Measurements from ENCODE around the gene LRFN4. TPM values are rescaled to one million over a fixed set of nuclear protein-coding genes. Genes with fewer than 3 reads are reported as not detected.

LRFN4 gene
- total RNA-seq, 1 experiment from 2014 or later = 70.3 TPM

DNA sequence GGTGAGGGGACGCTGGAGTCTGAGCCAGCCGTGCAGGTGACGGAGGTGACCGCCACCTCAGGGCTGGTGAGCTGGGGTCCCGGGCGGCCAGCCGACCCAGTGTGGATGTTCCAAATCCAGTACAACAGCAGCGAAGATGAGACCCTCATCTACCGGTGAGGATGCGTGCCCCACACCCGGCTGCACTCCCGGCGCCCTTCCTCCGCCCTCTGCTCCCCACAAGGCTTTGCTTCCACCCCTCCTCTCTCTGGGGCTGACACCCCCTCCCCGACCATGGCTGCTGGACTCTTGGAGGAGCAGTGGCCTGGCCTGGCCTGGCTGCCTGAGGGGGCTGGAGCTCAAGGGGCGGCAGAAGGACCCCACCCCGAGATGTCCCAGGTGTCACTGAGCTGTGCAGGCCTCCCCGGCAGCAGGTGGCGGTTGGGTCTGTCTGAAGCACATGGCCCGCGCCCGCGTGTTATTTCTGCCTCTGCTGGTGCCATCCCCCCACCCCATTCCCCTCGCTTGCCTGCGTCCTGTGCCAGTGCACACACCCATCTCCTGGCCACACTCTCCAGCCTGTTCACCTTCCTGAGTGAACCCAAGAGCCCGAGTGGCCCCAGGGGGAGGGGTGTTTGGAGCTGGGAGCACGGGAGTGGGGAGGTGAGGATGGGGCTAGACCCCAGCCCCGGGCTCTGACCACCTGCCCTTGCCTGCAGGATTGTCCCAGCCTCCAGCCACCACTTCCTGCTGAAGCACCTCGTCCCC is 2.2 kb downstream of the LRFN4 start:
- no peaks in the 10 kb centered on the region for H3K36me3 Mint-ChIP-seq
- H3K27me3 Mint-ChIP-seq (ENCODE audit: low read depth) = no peaks in the 10 kb centered on the region
- H3K4me3 Mint-ChIP-seq = no peak overlapping the region
- no peaks in the 10 kb centered on the region for H3K9me3 Mint-ChIP-seq
- no peak for DNase-seq (ENCODE audit: low spot score)
- no peak for ATAC-seq
- H3K27ac Mint-ChIP-seq = no peak overlapping the region
- no peak for TF ChIP-seq ZNF671 (CRISPR knock-in tag; IDR thresholded peaks at IDR 0.05)
- TF ChIP-seq, protein P1, sequence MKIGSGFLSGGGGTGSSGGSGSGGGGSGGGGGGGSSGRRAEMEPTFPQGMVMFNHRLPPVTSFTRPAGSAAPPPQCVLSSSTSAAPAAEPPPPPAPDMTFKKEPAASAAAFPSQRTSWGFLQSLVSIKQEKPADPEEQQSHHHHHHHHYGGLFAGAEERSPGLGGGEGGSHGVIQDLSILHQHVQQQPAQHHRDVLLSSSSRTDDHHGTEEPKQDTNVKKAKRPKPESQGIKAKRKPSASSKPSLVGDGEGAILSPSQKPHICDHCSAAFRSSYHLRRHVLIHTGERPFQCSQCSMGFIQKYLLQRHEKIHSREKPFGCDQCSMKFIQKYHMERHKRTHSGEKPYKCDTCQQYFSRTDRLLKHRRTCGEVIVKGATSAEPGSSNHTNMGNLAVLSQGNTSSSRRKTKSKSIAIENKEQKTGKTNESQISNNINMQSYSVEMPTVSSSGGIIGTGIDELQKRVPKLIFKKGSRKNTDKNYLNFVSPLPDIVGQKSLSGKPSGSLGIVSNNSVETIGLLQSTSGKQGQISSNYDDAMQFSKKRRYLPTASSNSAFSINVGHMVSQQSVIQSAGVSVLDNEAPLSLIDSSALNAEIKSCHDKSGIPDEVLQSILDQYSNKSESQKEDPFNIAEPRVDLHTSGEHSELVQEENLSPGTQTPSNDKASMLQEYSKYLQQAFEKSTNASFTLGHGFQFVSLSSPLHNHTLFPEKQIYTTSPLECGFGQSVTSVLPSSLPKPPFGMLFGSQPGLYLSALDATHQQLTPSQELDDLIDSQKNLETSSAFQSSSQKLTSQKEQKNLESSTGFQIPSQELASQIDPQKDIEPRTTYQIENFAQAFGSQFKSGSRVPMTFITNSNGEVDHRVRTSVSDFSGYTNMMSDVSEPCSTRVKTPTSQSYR (CRISPR knock-in tag; IDR thresholded peaks at IDR 0.05) = no peak
- ChIA-PET CTCF (interaction anchor here (0.9 to 1.4 kb wide), 5 partner anchors 8 to 162 kb away, joined by 3 to 5 read pairs (median 4); no protein-coding TSS in a partner anchor), POLR2A (no interaction called here)
- peaks cover 13% of the 10 kb centered on the region for H3K4me1 Mint-ChIP-seq

DNA sequence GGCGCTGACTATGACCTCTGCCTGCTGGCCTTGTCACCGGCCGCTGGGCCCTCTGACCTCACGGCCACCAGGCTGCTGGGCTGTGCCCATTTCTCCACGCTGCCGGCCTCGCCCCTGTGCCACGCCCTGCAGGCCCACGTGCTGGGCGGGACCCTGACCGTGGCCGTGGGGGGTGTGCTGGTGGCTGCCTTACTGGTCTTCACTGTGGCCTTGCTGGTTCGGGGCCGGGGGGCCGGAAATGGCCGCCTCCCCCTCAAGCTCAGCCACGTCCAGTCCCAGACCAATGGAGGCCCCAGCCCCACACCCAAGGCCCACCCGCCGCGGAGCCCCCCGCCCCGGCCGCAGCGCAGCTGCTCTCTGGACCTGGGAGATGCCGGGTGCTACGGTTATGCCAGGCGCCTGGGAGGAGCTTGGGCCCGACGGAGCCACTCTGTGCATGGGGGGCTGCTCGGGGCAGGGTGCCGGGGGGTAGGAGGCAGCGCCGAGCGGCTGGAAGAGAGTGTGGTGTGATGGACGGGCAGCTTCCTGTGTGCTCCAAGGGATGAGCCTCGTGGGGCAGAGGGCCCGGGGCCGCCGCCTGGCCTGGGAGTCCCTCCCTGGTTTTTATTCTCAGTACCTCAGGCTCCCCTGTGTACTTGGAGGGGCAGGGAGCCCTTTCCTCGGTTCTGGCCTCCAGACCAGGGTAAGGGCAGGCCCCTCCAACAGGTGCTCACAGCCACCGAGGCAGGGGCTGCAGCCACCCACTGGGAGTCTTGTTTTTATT is 3.0 kb downstream of the LRFN4 start:
- peaks cover 15% of the 10 kb centered on the region for H3K4me1 Mint-ChIP-seq
- H3K9me3 Mint-ChIP-seq = no peaks in the 10 kb centered on the region
- ATAC-seq = no peak
- no peaks in the 10 kb centered on the region for H3K36me3 Mint-ChIP-seq
- ChIA-PET CTCF (interaction anchor here (0.9 to 2.3 kb wide), 5 partner anchors 8 to 162 kb away, joined by 3 to 7 read pairs (median 5); no protein-coding TSS in a partner anchor), POLR2A (no interaction called here)
- H3K27ac Mint-ChIP-seq = no peak overlapping the region
- no peak overlapping the region for H3K4me3 Mint-ChIP-seq
- no peak for DNase-seq (ENCODE audit: low spot score)
- TF ChIP-seq ZNF138 (CRISPR knock-in tag; conservative IDR thresholded peaks at IDR 0.05) (no peak), ETV6 (CRISPR knock-in tag; IDR thresholded peaks at IDR 0.05) (no peak), ZNF121 (CRISPR knock-in tag; IDR thresholded peaks at IDR 0.05) (no peak), ZNF396 (CRISPR knock-in tag; IDR thresholded peaks at IDR 0.05; ENCODE audit: borderline replicate concordance) (no peak), MYBL2 (CRISPR knock-in tag; IDR thresholded peaks at IDR 0.05) (no peak), FOXK1 (CRISPR knock-in tag; IDR thresholded peaks at IDR 0.05) (no peak), GRHL2 (CRISPR knock-in tag; IDR thresholded peaks at IDR 0.05; ENCODE audit: insufficient replicate concordance, severe bottlenecking) (no peak), NR1H2 (CRISPR knock-in tag; IDR thresholded peaks at IDR 0.05) (no peak)
- TF ChIP-seq, protein P2, sequence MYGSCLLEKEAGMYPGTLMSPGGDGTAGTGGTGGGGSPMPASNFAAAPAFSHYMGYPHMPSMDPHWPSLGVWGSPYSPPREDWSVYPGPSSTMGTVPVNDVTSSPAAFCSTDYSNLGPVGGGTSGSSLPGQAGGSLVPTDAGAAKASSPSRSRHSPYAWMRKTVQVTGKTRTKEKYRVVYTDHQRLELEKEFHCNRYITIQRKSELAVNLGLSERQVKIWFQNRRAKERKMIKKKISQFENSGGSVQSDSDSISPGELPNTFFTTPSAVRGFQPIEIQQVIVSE (CRISPR knock-in tag; IDR thresholded peaks at IDR 0.05; ENCODE audit: borderline replicate concordance) = no peak
- TF ChIP-seq, protein P3, sequence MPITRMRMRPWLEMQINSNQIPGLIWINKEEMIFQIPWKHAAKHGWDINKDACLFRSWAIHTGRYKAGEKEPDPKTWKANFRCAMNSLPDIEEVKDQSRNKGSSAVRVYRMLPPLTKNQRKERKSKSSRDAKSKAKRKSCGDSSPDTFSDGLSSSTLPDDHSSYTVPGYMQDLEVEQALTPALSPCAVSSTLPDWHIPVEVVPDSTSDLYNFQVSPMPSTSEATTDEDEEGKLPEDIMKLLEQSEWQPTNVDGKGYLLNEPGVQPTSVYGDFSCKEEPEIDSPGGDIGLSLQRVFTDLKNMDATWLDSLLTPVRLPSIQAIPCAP (CRISPR knock-in tag; IDR thresholded peaks at IDR 0.05) = no peak
- TF ChIP-seq, protein P4, sequence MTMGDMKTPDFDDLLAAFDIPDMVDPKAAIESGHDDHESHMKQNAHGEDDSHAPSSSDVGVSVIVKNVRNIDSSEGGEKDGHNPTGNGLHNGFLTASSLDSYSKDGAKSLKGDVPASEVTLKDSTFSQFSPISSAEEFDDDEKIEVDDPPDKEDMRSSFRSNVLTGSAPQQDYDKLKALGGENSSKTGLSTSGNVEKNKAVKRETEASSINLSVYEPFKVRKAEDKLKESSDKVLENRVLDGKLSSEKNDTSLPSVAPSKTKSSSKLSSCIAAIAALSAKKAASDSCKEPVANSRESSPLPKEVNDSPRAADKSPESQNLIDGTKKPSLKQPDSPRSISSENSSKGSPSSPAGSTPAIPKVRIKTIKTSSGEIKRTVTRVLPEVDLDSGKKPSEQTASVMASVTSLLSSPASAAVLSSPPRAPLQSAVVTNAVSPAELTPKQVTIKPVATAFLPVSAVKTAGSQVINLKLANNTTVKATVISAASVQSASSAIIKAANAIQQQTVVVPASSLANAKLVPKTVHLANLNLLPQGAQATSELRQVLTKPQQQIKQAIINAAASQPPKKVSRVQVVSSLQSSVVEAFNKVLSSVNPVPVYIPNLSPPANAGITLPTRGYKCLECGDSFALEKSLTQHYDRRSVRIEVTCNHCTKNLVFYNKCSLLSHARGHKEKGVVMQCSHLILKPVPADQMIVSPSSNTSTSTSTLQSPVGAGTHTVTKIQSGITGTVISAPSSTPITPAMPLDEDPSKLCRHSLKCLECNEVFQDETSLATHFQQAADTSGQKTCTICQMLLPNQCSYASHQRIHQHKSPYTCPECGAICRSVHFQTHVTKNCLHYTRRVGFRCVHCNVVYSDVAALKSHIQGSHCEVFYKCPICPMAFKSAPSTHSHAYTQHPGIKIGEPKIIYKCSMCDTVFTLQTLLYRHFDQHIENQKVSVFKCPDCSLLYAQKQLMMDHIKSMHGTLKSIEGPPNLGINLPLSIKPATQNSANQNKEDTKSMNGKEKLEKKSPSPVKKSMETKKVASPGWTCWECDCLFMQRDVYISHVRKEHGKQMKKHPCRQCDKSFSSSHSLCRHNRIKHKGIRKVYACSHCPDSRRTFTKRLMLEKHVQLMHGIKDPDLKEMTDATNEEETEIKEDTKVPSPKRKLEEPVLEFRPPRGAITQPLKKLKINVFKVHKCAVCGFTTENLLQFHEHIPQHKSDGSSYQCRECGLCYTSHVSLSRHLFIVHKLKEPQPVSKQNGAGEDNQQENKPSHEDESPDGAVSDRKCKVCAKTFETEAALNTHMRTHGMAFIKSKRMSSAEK (CRISPR knock-in tag; IDR thresholded peaks at IDR 0.05; ENCODE audit: borderline replicate concordance) = no peak
- H3K27me3 Mint-ChIP-seq (ENCODE audit: low read depth) = no peaks in the 10 kb centered on the region

Measured in WTC11 (cell line).